ENCODE data around the gene ATP5MC2. TPM values are rescaled to one million over a fixed set of nuclear protein-coding genes. Genes with fewer than 3 reads are reported as not detected.

ATP5MC2 gene
- total and polyA plus RNA-seq, 9 of the 15 experiments (the other 6 are each of a cell fraction or from before 2014, with no cell fraction given): 314 to 1,208 (median 468) TPM

DNA sequence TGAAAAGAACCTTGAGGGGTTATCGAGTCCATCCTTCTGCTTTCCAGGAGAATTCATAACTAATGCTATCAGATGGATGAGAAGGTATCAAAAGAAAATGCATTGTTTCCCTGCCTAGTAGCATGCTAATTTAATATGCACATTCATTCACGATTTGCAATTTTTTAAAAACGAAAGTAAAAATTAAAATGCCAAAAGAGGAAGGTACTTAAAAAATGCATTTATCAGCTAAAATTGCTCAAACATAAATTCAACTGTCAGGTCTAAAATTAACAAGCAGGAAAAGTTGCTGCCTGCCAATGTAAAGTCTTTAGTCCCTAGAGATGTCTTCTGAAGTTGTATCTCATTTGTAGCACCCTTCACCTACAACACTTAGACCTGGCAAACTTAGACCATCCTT, 57.6 kb downstream of the ATP5MC2 start (continued):
- TF ChIP-seq, protein P1, sequence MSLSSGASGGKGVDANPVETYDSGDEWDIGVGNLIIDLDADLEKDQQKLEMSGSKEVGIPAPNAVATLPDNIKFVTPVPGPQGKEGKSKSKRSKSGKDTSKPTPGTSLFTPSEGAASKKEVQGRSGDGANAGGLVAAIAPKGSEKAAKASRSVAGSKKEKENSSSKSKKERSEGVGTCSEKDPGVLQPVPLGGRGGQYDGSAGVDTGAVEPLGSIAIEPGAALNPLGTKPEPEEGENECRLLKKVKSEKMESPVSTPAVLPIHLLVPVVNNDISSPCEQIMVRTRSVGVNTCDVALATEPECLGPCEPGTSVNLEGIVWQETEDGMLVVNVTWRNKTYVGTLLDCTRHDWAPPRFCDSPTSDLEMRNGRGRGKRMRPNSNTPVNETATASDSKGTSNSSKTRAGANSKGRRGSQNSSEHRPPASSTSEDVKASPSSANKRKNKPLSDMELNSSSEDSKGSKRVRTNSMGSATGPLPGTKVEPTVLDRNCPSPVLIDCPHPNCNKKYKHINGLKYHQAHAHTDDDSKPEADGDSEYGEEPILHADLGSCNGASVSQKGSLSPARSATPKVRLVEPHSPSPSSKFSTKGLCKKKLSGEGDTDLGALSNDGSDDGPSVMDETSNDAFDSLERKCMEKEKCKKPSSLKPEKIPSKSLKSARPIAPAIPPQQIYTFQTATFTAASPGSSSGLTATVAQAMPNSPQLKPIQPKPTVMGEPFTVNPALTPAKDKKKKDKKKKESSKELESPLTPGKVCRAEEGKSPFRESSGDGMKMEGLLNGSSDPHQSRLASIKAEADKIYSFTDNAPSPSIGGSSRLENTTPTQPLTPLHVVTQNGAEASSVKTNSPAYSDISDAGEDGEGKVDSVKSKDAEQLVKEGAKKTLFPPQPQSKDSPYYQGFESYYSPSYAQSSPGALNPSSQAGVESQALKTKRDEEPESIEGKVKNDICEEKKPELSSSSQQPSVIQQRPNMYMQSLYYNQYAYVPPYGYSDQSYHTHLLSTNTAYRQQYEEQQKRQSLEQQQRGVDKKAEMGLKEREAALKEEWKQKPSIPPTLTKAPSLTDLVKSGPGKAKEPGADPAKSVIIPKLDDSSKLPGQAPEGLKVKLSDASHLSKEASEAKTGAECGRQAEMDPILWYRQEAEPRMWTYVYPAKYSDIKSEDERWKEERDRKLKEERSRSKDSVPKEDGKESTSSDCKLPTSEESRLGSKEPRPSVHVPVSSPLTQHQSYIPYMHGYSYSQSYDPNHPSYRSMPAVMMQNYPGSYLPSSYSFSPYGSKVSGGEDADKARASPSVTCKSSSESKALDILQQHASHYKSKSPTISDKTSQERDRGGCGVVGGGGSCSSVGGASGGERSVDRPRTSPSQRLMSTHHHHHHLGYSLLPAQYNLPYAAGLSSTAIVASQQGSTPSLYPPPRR (CRISPR knock-in tag; IDR thresholded peaks at IDR 0.05; ENCODE audit: borderline replicate concordance): no peak
- no peak for TF ChIP-seq CHD2 (IDR thresholded peaks at IDR 0.05; ENCODE audit: low read depth, low read length)
- TF ChIP-seq, protein P2, sequence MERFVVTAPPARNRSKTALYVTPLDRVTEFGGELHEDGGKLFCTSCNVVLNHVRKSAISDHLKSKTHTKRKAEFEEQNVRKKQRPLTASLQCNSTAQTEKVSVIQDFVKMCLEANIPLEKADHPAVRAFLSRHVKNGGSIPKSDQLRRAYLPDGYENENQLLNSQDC (CRISPR knock-in tag; IDR thresholded peaks at IDR 0.05): no peak
- no peak for TF ChIP-seq NR1H2 (CRISPR knock-in tag; IDR thresholded peaks at IDR 0.05)
- no peak for TF ChIP-seq PHTF2 (CRISPR knock-in tag; IDR thresholded peaks at IDR 0.05)
- TF ChIP-seq FOXK2 (conservative IDR thresholded peaks at IDR 0.05 in 1 of 2, IDR thresholded peaks at IDR 0.05 in 1 of 2; ENCODE audit: low read depth in 2 of 2): no peak
- no peak for TF ChIP-seq BCOR (IDR thresholded peaks at IDR 0.05)
- TF ChIP-seq ZNF780A (CRISPR knock-in tag; IDR thresholded peaks at IDR 0.05): no peak
- no peak for TF ChIP-seq KLF6 (CRISPR knock-in tag; IDR thresholded peaks at IDR 0.05; ENCODE audit: borderline replicate concordance)
- TF ChIP-seq ZNF79 (CRISPR knock-in tag; IDR thresholded peaks at IDR 0.05; ENCODE audit: low read depth): no peak
- no peak for TF ChIP-seq TGIF2 (CRISPR knock-in tag; IDR thresholded peaks at IDR 0.05)
- TF ChIP-seq LARP7 (IDR thresholded peaks at IDR 0.05): no peak
- TF ChIP-seq, protein P3, sequence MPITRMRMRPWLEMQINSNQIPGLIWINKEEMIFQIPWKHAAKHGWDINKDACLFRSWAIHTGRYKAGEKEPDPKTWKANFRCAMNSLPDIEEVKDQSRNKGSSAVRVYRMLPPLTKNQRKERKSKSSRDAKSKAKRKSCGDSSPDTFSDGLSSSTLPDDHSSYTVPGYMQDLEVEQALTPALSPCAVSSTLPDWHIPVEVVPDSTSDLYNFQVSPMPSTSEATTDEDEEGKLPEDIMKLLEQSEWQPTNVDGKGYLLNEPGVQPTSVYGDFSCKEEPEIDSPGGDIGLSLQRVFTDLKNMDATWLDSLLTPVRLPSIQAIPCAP (CRISPR knock-in tag; IDR thresholded peaks at IDR 0.05; ENCODE audit: borderline replicate concordance): no peak
- TF ChIP-seq, protein P4, sequence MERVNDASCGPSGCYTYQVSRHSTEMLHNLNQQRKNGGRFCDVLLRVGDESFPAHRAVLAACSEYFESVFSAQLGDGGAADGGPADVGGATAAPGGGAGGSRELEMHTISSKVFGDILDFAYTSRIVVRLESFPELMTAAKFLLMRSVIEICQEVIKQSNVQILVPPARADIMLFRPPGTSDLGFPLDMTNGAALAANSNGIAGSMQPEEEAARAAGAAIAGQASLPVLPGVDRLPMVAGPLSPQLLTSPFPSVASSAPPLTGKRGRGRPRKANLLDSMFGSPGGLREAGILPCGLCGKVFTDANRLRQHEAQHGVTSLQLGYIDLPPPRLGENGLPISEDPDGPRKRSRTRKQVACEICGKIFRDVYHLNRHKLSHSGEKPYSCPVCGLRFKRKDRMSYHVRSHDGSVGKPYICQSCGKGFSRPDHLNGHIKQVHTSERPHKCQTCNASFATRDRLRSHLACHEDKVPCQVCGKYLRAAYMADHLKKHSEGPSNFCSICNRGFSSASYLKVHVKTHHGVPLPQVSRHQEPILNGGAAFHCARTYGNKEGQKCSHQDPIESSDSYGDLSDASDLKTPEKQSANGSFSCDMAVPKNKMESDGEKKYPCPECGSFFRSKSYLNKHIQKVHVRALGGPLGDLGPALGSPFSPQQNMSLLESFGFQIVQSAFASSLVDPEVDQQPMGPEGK (CRISPR knock-in tag; IDR thresholded peaks at IDR 0.05; ENCODE audit: borderline replicate concordance): no peak
- no peak for TF ChIP-seq ZNF644 (tag; IDR thresholded peaks at IDR 0.05; ENCODE audit: low read depth)
- no peak for TF ChIP-seq ARID2 (IDR thresholded peaks at IDR 0.05)
- TF ChIP-seq LCOR (CRISPR knock-in tag; IDR thresholded peaks at IDR 0.05): no peak
- no peak for TF ChIP-seq ZNF134 (CRISPR knock-in tag; conservative IDR thresholded peaks at IDR 0.05)
- no peak for TF ChIP-seq CREBBP (IDR thresholded peaks at IDR 0.05; ENCODE audit: low read depth, low read length)
- TF ChIP-seq MAFK (IDR thresholded peaks at IDR 0.05; ENCODE audit: low read length): peak; percentile 25; the same call in 1 of the 2 replicates
- no peak for TF ChIP-seq ZNF143 (CRISPR knock-in tag; IDR thresholded peaks at IDR 0.05)
- TF ChIP-seq, protein P5, sequence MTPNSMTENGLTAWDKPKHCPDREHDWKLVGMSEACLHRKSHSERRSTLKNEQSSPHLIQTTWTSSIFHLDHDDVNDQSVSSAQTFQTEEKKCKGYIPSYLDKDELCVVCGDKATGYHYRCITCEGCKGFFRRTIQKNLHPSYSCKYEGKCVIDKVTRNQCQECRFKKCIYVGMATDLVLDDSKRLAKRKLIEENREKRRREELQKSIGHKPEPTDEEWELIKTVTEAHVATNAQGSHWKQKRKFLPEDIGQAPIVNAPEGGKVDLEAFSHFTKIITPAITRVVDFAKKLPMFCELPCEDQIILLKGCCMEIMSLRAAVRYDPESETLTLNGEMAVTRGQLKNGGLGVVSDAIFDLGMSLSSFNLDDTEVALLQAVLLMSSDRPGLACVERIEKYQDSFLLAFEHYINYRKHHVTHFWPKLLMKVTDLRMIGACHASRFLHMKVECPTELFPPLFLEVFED (CRISPR knock-in tag; conservative IDR thresholded peaks at IDR 0.05): no peak
- TF ChIP-seq POLR2A (conservative IDR thresholded peaks at IDR 0.05): no peak

Measured in K562 (cell line).